HL-60/S4 (cell line): Measurements from ENCODE around the gene KATNB1.

Experiments used
- in situ Hi-C: fragments of 300-500 bp; cut with MboI; formaldehyde crosslinking; loops from 2 replicates; pipeline ENCODE4 v1.14.3; 2022; ENCODE audit warnings: low sequenced_read_pairs

The KATNB1 gene

DNA sequence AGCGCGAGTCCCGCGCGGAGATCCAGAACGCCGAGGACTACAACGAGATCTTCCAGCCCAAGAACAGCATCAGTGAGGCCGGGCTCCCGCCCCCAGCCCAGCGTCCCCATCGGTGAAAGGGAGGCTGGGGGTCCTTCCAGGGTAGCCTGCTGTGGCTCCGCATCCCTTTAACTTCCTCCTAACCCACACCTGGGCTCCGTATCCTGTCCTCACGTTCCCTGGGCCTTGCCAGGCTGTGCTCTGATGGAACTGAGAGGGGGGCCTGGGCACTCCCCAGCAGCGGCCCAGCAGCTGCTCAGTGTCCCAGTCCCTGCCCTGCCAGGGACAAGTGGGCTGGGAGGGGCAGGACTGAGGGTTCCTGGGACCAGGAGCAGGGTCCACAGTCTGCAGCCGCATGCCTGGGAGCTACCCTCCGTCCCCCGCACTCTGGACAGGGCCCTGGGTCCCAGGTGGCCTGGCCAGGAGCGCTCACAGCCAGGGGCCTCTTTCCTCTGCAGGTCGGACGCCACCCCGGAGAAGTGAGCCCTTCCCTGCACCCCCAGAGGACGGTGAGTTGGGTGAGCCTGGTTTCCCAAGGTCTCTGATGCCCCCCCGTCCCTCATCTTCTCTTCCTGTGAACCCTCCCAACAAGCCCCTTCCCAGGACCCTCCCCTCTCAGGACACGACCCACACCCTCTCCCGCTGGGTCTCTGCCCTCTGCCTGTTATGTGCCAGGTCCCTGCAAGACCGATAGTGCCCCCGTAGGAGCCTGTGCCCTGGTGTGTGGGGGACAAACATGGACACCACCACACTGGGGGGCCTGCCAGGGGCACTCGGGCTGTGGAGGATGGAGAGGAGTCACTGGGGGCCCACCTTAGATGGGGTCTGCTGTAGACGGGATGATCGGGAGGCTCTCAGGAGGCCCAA lies 18.1 kb downstream of the KATNB1 start:
- in situ Hi-C loops: loop anchor here (10.0 to 25.0 kb wide), 2 partner anchors 111 to 259 kb away; partner anchors contain the start of genes USB1 and ZNF319

DNA sequence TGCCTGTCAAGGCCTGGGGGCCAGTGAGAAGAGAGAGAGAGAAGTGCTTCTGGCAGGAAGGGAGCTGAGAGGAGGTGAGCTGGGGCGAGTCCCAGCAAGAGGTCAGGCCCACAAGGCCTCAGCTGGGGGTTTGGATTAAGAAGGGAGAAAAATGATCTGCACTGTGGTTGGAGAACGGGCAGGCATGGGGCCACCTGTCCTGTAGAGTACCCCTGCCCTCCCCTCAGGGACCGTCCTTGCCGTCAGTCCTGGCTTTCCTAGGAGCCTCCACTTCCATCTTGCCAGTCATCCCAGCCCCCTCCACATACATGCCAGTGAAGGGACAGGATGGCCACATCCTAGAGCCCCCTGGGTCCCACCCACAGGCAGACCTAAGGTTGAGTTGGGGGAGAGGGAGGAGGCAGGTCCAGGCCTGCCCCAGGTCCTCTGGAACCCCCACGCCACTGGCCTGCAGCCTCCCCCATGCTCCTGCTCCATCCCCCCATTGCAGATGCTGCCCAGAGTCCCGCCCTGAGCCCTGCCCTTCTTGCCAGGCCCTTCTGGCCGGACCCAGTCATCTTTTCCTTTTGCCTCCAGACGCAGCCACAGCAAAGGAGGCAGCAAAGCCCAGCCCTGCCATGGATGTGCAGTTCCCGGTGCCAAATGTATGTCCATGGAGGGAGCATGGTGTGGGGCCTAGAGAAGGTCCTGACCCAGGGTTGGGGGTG lies 18.9 kb downstream of the KATNB1 start:
- in situ Hi-C loops: loop anchor here (10.0 to 25.0 kb wide), 2 partner anchors 110 to 258 kb away; partner anchors contain the start of genes USB1 and ZNF319

DNA sequence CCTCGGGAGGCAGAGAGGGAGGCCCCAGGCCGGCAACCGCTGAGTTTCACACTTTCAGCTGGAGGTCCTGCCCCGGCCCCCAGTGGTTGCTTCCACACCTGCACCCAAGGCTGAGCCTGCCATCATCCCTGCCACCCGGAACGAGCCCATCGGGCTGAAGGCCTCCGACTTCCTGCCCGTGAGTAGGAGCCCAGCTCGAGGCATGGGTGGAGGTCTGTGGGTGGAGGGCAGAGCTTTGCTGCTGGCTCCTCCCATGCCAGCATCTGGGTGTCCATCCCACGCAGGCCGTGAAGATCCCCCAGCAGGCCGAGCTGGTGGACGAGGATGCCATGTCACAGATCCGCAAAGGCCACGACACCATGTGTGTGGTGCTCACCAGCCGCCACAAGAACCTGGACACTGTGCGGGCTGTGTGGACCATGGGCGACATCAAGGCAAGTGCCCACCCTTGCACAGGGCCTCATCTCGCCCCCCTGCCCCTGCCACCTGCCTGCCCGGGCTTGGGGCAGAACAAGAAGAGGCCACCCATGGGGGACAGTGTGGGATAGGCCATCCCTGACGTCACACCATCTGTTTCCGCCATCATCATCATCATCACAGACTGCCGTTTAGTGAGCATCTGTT lies 19.6 kb downstream of the KATNB1 start:
- in situ Hi-C loops: loop anchor here (10.0 to 25.0 kb wide), 2 partner anchors 110 to 257 kb away; partner anchors contain the start of genes USB1 and ZNF319

DNA sequence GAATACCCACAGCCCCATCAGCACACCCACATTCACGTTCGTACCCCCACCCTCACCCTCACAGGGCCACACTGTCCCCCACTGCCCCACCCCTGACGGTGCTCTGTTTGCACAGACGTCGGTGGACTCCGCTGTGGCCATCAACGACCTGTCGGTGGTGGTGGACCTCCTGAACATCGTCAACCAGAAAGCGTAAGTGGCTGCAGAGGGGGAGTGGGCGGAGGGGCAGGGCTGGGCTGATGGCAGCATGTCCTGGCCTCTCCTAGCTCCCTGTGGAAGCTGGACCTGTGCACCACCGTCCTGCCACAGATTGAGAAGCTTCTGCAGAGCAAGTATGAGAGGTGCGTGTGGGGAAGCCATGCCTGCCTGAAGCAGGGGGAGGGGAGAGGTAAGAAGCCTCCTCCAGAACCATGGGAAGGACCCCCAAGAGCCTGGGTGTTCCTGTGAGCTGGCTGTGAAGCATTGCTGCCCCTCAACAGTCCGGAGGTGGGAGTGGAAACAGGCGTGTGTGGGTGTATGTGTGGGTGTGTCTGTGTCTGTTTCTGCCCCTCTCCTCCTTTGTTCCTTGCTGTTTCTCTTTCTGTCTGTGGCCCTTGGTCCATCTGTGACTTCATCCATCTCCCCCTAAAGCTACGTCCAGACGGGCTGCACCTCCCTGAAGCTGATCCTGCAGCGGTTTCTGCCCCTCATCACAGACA lies 20.3 kb downstream of the KATNB1 start:
- in situ Hi-C loops: loop anchor here (10.0 to 25.0 kb wide), 2 partner anchors 109 to 256 kb away; partner anchors contain the start of genes USB1 and ZNF319

DNA sequence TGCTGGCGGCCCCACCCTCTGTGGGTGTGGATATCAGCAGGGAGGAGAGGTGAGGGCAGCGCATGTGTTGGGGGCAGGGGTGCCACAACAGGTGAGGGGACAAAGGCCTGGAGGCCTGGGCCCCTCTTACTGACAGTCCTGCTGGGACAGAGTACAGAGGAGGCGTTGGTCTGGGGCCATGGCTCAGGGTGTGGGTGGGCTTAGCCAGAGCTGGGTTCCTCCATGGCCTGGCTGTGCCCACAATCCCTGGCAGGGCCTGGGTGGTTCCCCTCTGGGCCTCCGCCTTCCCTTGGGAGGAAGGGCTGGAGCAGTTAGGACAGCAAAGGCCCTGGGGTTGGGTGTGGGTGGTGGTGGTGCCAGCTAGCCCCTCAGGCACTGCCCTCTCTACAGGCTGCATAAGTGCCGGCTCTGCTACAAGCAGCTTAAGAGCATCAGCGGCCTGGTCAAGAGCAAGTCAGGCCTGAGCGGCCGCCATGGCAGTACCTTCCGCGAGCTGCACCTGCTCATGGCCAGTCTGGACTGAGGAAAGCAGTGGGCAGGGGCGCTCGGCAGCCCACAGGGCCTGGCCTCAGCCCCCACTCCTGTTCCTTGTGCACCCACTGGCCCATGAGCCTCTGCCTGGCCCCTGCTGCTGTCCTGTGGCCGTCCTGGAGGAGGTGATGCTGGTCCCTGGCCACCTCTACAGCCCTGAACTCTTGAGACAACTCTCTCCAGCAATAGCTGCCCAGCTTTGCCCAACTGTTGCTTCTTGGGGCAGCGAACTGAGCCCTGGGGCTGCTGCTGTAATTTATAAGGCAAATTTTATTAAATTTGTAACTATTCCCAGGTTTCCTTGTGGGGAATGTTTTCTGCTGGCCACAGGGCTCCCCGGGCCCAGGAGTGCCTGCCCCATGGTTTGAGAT lies 21.1 kb downstream of the KATNB1 start:
- in situ Hi-C loops: loop anchor here (10.0 to 25.0 kb wide), 2 partner anchors 108 to 256 kb away; partner anchors contain the start of genes USB1 and ZNF319

DNA sequence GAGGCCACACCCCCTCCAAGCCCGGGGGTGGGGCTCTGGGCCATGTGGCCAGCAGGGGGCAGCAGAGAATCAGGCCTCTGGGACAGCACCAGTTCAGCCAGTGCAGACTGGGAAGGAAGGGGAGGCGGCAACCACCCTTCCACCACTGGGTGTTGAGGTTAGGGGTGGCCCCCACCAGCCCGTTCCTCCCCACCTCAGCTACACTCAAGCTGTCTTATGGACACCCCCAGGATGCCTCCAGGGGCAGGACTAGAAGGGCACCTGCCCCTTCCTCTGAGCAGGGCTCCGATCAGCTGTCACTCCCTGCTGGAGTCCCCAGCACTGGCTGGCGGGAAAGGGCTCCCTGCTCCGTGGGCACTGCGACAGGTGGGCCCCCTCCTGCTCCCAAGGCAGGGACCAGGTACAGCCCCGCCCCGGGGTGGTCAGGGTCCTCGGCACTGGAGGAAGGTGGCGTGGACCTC lies 21.8 kb downstream of the KATNB1 start:
- in situ Hi-C loops: loop anchor here (10.0 to 25.0 kb wide), 2 partner anchors 107 to 255 kb away; partner anchors contain the start of genes USB1 and ZNF319

DNA sequence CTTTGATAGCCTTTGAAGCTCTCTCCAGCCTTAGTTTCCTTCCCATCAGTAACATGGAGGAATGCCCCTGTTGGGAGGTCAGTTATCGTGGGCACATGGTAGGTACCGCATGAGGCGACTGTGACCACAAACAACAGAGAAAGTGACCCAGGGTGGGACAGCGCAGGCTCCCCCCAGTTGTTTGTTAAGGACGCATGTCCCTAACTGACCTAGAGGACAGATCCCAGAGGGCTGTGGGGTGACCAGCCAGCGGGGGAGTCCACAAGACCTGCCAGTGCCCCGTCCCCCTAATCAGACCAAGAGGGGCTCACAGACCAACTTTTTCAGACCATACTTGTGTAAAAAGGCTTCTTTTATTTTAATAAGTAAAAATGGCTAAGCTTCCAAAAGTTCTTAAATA lies 22.3 kb downstream of the KATNB1 start:
- in situ Hi-C loops: loop anchor here (10.0 to 25.0 kb wide), 2 partner anchors 107 to 254 kb away; partner anchors contain the start of genes USB1 and ZNF319

DNA sequence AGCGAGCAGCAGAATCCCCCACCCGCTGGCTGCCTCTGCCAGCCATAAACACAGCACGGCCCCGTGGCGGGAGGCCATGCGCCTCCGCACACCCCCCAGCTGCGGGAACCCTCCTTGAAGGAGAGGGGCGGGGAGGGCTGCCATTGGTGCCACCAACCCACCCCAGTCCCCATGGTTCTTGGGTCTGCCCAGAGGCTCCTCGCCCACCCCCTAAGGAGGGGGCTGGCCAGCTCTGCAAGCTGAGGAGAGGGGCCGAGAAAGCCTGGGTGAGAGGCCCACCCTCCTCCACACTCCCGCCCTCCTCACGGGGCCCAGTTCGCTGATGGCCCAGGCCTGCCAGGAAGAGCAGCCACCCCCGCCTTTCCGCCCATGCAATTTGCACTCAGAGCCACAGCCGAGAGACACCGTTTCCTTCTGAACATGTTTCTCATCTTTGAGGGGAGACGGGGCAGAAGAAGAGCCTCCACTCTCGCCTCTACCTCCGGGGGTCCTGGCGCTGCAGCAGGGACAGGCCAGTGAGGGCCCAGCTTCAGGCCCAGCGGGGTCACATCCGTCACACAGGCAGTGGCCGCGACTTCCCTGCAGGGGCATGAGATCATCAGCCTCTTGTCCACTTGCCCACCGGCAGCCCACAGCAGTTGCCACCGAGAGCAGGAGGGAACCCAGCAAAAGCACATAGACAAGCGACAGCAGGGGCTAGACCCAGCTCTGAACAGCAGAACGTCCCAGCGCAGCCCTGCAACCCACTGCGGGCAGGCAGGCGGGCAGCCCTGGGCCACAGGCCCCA lies 23.0 kb downstream of the KATNB1 start:
- in situ Hi-C loops: loop anchor here (10.0 to 25.0 kb wide), 2 partner anchors 106 to 254 kb away; partner anchors contain the start of genes USB1 and ZNF319

DNA sequence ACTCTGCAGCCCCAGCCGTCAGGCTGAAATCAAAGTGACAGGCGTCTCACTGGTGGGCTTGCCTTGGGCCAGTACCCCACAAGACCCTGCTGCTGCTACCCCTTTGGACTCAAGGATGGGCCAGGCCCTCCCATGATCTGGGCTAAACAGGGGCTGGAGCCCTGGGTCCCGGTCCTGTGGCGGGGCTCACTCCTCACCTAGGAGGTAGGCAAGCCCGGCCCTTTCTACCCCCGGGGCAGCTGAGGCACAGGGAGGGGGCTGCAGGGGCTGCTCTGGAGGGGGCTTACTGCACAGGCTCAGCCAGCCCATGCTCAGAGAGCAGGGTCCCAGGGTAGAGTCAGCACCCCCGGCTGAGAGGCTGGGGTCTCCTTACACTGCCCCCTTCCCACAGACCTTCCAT lies 23.6 kb downstream of the KATNB1 start:
- in situ Hi-C loops: loop anchor here (10.0 to 25.0 kb wide), 2 partner anchors 106 to 253 kb away; partner anchors contain the start of genes USB1 and ZNF319

DNA sequence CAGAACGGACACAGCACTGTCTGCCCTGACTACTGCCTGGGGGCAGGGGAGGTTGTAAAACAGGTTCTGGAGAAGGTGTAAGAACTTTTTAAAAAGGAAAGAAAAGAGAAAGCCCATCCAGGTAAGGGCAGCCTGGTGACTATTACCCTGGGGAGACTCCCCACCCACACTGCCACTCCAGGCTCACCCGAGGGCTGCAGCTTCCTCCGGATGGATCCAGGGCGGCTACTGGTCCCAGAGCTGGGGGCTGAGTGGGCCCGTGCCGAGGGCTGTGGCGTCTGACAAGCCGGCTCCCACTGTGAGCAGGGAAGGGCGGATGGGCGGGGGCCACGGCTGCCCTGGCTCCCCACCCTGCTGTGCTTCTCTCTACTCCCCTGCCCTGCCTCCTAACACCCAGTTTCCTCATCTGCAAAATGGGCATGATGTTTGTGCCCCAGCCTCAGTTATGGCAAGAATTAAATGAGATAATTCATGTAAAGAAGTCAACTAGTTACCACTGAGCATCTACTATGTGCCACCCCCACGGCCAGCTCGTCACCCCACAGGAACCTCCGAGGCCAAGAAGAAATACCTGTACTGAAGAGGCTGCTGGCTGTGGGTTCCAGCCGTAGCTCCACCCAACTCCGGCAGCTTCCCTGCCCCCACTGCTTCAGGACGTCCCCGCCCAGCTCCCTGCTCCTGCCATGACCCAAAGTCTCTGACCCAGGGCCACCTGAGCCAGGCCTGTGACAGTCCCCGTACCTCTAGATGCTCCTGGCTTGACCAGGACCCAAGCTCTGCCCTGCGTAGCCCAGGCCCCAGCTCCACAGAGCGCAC lies 24.2 kb downstream of the KATNB1 start:
- in situ Hi-C loops: loop anchor here (10.0 to 25.0 kb wide), 2 partner anchors 105 to 253 kb away; partner anchors contain the start of genes USB1 and ZNF319

DNA sequence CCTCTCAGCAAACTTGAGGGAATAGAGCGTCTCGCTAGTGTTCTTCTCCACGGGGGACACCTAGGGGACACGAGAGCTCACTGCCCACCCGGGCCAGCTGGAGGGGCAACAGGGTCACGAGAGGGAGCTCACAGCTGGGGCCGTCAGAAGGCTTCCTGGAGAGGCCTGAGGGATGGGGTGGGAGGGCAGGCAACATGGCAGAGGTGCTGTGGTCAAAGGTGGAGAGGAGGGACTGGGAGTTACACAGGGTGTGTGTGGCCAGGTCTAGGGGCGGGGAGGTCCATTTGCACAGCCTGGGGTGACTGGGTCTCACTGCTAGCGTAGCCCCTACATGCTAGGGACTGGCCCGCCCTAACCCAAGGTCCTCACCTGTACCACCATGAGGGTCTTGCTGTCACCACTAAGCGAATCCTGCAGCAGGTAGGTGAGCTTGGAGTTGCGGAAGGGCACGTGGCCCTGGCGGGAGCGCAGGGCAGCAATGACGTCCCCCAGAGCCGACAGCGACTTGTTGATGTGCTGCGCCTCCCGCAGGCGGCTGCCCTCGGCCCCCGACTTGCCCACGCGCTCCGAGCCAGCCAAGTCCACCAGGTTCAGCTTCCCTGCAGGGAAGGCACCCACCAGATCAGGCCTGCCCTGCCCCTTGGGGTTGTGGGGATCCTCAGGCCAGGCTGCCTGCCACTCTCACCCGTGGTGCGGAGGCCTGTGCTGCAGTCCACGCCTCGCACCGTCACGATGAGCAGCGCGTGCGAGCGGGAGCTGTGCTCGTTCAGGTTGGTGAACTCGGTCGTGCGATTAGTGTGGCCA lies 25.0 kb downstream of the KATNB1 start:
- in situ Hi-C loops: loop anchor here (25.0 kb wide), 1 partner anchor 252 kb away; the partner anchor contains the start of genes USB1 and ZNF319

DNA sequence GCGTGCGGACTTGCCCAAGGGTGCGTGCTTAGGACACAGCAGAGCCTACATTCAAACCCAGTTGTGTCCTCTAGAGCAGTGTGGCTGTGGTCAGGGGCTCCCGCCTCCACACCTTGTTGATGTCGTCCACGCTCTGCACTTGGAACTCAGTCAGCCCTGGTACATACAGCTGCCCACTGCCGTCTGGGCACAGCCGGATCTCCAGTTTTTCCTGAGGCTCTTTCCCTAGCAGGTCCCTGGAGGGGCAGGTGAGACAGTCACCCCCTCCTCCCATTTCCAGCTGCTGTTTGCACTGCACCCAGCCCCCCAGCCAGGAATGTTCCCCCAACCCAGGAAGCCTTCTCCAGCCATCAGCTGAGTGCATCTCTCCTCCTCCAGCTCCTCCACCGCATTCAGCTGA lies 25.7 kb downstream of the KATNB1 start:
- in situ Hi-C loops: loop anchor here (25.0 kb wide), 1 partner anchor 251 kb away; the partner anchor contains the start of genes USB1 and ZNF319

DNA sequence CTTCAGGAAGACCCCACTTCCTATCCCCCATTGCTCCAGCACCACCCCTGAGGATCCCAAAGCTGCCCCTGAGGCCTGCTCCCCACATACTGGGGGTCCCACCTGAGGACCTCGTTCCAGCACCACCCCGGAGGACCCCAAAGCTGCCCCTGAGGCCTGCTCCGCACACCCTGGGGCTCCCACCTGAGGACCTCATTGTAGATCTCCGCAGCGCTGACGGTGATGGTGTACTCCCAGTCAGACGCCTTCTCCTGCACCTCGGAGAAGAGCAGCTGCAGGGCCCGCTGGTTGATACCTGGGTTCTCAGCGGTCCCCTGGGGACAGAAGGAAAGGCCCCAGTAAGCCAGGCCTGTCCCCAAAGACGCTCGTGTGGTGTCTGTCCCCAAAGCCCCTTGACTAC lies 26.4 kb downstream of the KATNB1 start:
- in situ Hi-C loops: loop anchor here (25.0 kb wide), 1 partner anchor 250 kb away; the partner anchor contains the start of genes USB1 and ZNF319

DNA sequence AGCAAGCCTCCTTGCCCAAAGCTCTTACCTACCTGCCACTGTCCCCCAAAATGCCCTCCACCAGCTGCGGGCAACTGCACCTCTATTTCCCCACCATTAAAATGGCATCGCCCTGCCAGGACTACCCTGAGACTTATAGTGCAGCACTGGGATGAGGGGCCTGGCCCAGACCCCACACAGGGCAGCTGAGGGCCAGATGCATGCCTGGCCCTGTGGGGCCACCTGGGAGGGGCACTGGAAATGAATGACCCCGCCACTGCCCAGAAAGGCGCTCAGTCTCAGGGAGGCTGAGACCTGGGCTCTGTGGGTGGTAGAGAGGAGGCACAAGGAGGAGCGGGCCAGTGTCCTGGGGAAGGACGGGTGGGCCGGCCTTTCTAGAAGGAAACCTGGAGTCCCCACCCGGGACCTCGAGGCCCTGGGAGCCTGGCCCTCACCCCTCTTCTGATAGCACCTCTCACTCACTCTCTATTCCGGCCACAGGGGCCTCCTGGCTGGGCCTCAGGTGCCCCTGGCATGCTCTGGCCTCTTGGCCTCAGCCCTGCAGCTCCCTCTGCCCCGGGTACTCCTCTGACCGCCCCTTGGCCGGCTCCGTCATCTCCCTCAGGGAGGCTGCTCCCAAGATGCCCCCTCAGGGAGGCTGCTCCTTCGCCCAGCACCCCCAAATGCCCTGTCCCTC lies 26.9 kb downstream of the KATNB1 start:
- in situ Hi-C loops: loop anchor here (25.0 kb wide), 1 partner anchor 250 kb away; the partner anchor contains the start of genes USB1 and ZNF319

DNA sequence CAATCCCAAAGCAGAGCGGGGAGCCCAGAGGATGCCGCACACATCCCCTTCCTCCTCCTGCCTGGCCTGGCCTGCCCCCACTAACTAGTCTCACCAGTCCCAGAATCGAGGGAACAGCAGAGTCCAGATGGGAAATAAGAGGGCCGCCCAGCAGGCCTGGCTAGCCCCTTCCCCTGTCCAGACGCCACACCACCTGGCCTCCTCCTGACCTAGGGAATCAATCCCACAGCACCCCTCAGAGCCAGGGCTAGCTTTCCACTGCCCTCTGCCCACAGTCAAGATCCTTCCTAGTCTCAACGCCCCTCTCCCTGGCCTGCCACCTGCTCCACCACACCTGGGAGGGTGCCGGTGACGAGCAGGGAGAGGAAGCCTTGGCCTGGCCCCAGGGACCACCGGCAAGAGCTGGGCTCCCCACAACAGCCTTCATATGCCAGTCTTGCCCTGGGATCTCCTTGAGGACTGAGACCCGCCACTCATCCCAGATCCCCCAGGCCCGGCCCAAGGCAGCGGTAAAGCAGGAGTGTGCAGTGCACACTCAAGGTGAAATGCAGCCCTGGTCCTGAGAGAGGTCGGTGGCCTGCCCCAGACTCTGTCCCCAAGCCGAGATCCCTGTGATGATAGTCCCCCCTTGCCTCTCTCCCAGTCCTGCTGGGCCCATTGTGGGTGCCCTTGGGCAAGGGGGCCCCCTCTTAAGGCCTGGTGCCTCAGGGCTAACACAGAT lies 27.9 kb downstream of the KATNB1 start:
- in situ Hi-C loops: loop anchor here (25.0 kb wide), 1 partner anchor 249 kb away; the partner anchor contains the start of genes USB1 and ZNF319
